A673 (cell line): ENCODE measurements around the gene HDGFL3. TPM values are rescaled to one million over a fixed set of nuclear protein-coding genes. Genes with fewer than 3 reads are reported as not detected.

Experiments
- BruUV-seq: library from RNA; stranded (reverse); fragments of 400-500 nt; replicated peaks from 2 replicates; lab custom pipeline; 2021; lab: Mats Ljungman, UMichigan
- CTCF ChIA-PET: fragments of 300-600 bp; sonication (Branson Sonifier 250); formaldehyde crosslinking; loops from one replicate; lab custom pipeline; 2022; ENCODE audit warnings: antibody characterized with exemption; lab: Charles Lee
- POLR2A ChIA-PET: fragments of 300-600 bp; sonication (Branson Sonifier 250); formaldehyde crosslinking; loops from one replicate; lab custom pipeline; 2022; ENCODE audit warnings: antibody characterized with exemption; ENCODE audit not compliant: low non-redundant PET; lab: Charles Lee
- DNase-seq: peaks from one replicate; pipeline ENCODE4 v3.0.0-alpha.2; 2015; ENCODE audit warnings: low spot score
- H3K27ac ChIP-seq: fragments of 200-600 bp; sonication (generic); 2 replicates; pipeline ENCODE4 v1.5.1; 2016; ENCODE audit warnings: mixed run types, low read depth, mild to moderate bottlenecking, mixed read lengths, antibody characterized with exemption, low read length; ENCODE audit not compliant: poor library complexity, severe bottlenecking
- H3K27me3 ChIP-seq: fragments of 200-600 bp; sonication (generic); replicated peaks from 2 replicates; pipeline ENCODE4 v1.6.1; 2017; ENCODE audit warnings: mixed run types, low read depth, mild to moderate bottlenecking, mixed read lengths, antibody characterized with exemption, low read length; ENCODE audit not compliant: insufficient read depth, poor library complexity
- H3K36me3 ChIP-seq: fragments of 200-600 bp; sonication (generic); 2 replicates; pipeline ENCODE4 v1.6.1; 2016; ENCODE audit warnings: mixed run types, mild to moderate bottlenecking, mixed read lengths, antibody characterized with exemption, low read length; ENCODE audit not compliant: insufficient read depth, poor library complexity, severe bottlenecking
- H3K4me1 ChIP-seq: fragments of 200-600 bp; sonication (generic); 2 replicates; pipeline ENCODE4 v1.6.1; 2017; ENCODE audit warnings: mixed run types, mild to moderate bottlenecking, mixed read lengths, antibody characterized with exemption, low read length; ENCODE audit not compliant: insufficient read depth, poor library complexity, severe bottlenecking
- H3K4me3 ChIP-seq: fragments of 200-600 bp; sonication (generic); 2 replicates; pipeline ENCODE4 v1.5.1; 2016; ENCODE audit warnings: low read depth, mixed run types, mild to moderate bottlenecking, mixed read lengths, low read length; ENCODE audit not compliant: poor library complexity, severe bottlenecking
- H3K9me3 ChIP-seq: fragments of 200-600 bp; sonication (generic); 2 replicates; pipeline ENCODE4 v1.6.1; 2016; ENCODE audit warnings: mixed run types, low read depth, mild to moderate bottlenecking, mixed read lengths, antibody characterized with exemption, low read length; ENCODE audit not compliant: poor library complexity, severe bottlenecking
- CTCF ChIP-seq: fragments of 300-800, 200-600 bp; sonication (generic); conservative IDR thresholded peaks from 2 replicates; pipeline ENCODE4 v1.5.1; 2017; ENCODE audit warnings: low read depth, mild to moderate bottlenecking, antibody characterized with exemption, low read length, moderate library complexity, mixed read lengths
- EZH2 ChIP-seq: fragments of 200-600 bp; sonication (generic); IDR thresholded peaks from 2 replicates; pipeline ENCODE4 v1.6.1; 2017; ENCODE audit warnings: borderline replicate concordance, low read depth, mild to moderate bottlenecking, mixed read lengths, antibody characterized with exemption, low read length; ENCODE audit not compliant: poor library complexity, severe bottlenecking
- intact Hi-C: fragments of 100-400 bp; cut with micrococcal nuclease; formaldehyde crosslinking; loops from one replicate; pipeline ENCODE4 v1.10.0; 2022; ENCODE audit not compliant: unreplicated experiment
- total RNA-seq: library from RNA; stranded (reverse); gene quantifications from 2 replicates; pipeline ENCODE4 v1.2.3, GENCODE V29; 2021

HDGFL3 gene
- total RNA-seq, 1 experiment from 2014 or later = 103 TPM

- H3K4me1 ChIP-seq = no peaks in the 10 kb centered on the region
- TF ChIP-seq CTCF = no peak
- TF ChIP-seq EZH2 = no peak
- H3K36me3 ChIP-seq = no peaks in the 10 kb centered on the region
- intact Hi-C loops = no loop called here
- H3K27ac ChIP-seq = no peak overlapping the region
- ChIA-PET POLR2A (no interaction called here), CTCF (no interaction called here)
- no peaks in the 10 kb centered on the region for H3K9me3 ChIP-seq
- no TSS peak for BruUV-seq
- no peak overlapping the region for H3K4me3 ChIP-seq
- DNase-seq = no peak
- no peaks in the 10 kb centered on the region for H3K27me3 ChIP-seq
These were observed 74.6 kb downstream of the HDGFL3 start for GRCh38 chr15:83132861-83133523.

GRCh38 chr15:83129791-83130190, 77.8 kb downstream of the HDGFL3 start:
- no peak for DNase-seq
- Histone ChIP-seq H3K27me3 (no peaks in the 10 kb centered on the region), H3K36me3 (no peaks in the 10 kb centered on the region), H3K4me1 (no peaks in the 10 kb centered on the region), H3K9me3 (no peaks in the 10 kb centered on the region), H3K27ac (no peak overlapping the region), H3K4me3 (no peak overlapping the region)
- no peak for TF ChIP-seq CTCF
- TF ChIP-seq EZH2 = no peak
- intact Hi-C loops = no loop called here
- ChIA-PET CTCF (no interaction called here), POLR2A (no interaction called here)
- BruUV-seq = no TSS peak

GRCh38 chr15:83127547-83128150, 80.0 kb downstream of the HDGFL3 start:
- DNase-seq = no peak
- H3K4me3 ChIP-seq = no peak overlapping the region
- no peaks in the 10 kb centered on the region for H3K27me3 ChIP-seq
- ChIA-PET POLR2A (no interaction called here), CTCF (no interaction called here)
- no peaks in the 10 kb centered on the region for H3K36me3 ChIP-seq
- intact Hi-C loops = no loop called here
- no peaks in the 10 kb centered on the region for H3K4me1 ChIP-seq
- no peak overlapping the region for H3K27ac ChIP-seq
- TF ChIP-seq CTCF (no peak), EZH2 (no peak)
- H3K9me3 ChIP-seq = no peaks in the 10 kb centered on the region
- BruUV-seq = no TSS peak
